T-helper 22 cell (primary cell): ENCODE results near the gene DPEP3.
"Not testable (repeated sequence)": the region's sequence is repeated elsewhere in the genome, so short reads cannot be mapped to it uniquely, and the experiment has no call there.

Experiments used
- DNase-seq: peaks from one replicate; pipeline ENCODE4 v3.0.0-alpha.2; 2020; ENCODE audit warnings: low read depth

DPEP3 gene

GRCh38 chr16:67943619-67944504 lies 36.4 kb downstream of the DPEP3 start, which contains the start of gene LCAT:
TSS of gene LCAT (minus strand) at chr16:67944120. CDS start at chr16:67944101, 19 bp downstream.
- DNase-seq: no peak

GRCh38 chr16:67943256-67943618 lies 37.1 kb downstream of the DPEP3 start:
- no peak for DNase-seq

- no peak for DNase-seq
These were observed 37.6 kb downstream of the DPEP3 start for GRCh38 chr16:67942510-67943255.

GRCh38 chr16:67942200-67942509 lies 38.1 kb downstream of the DPEP3 start:
- no peak for DNase-seq

- no peak for DNase-seq
These were observed 38.7 kb downstream of the DPEP3 start for GRCh38 chr16:67941469-67942199.

GRCh38 chr16:67940446-67941089 lies 39.7 kb downstream of the DPEP3 start:
- DNase-seq: no peak

- DNase-seq: no peak
These were observed 40.5 kb downstream of the DPEP3 start for GRCh38 chr16:67939507-67940445.

- not testable (repeated sequence) for DNase-seq
These were observed 42.6 kb downstream of the DPEP3 start for GRCh38 chr16:67937713-67938112.

GRCh38 chr16:67936880-67937605 lies 43.3 kb downstream of the DPEP3 start:
- peak; percentile 55 for DNase-seq

GRCh38 chr16:67936124-67936879 lies 44.0 kb downstream of the DPEP3 start, which contains the start of gene PSMB10:
TSS of gene PSMB10 (minus strand) at chr16:67936850. CDS start at chr16:67936749, 101 bp downstream.
- DNase-seq: no peak

GRCh38 chr16:67935402-67936123 lies 44.7 kb downstream of the DPEP3 start:
- DNase-seq: peak; percentile 96

GRCh38 chr16:67935101-67935401 lies 45.2 kb downstream of the DPEP3 start:
- DNase-seq: no peak

GRCh38 chr16:67934306-67935100 lies 45.8 kb downstream of the DPEP3 start:
- DNase-seq: no peak

- DNase-seq: no peak
These were observed 46.5 kb downstream of the DPEP3 start for GRCh38 chr16:67933805-67934204.

- no peak for DNase-seq
These were observed 47.8 kb downstream of the DPEP3 start for GRCh38 chr16:67932462-67932840.

GRCh38 chr16:67931712-67932461 lies 48.4 kb downstream of the DPEP3 start, which contains the start of gene CTRL:
TSS of gene CTRL (minus strand) at chr16:67931862. CDS start at chr16:67931852, 10 bp downstream.
- no peak for DNase-seq

- DNase-seq: no peak
These were observed 49.6 kb downstream of the DPEP3 start for GRCh38 chr16:67930678-67931211.
